Activated B cell treated with CpG ODN at 0.5 μM for 24 hours (primary cell): ENCODE results near the gene DSP. TPM values are rescaled to one million over a fixed set of nuclear protein-coding genes. Genes with fewer than 3 reads are reported as not detected.

Experiments
- ATAC-seq: fragments of 200-7000 bp; cut with Tn5 transposase; one replicate; pipeline ENCODE4 v1.10.0; 2021; ENCODE audit warnings: low read depth, mild to moderate bottlenecking, moderate library complexity
- CTCF ChIA-PET: fragments of 350-600 bp; sonication (Branson Sonifier 250); formaldehyde crosslinking; loops from one replicate; lab custom pipeline; 2021; ENCODE audit warnings: antibody characterized with exemption; lab: Charles Lee
- POLR2A ChIA-PET: fragments of 350-600 bp; sonication (Branson Sonifier 250); formaldehyde crosslinking; loops from one replicate; lab custom pipeline; 2021; ENCODE audit warnings: antibody characterized with exemption; lab: Charles Lee
- DNase-seq: peaks from one replicate; pipeline ENCODE4 v3.0.0; 2022
- H3K27ac Mint-ChIP-seq: one replicate; pipeline ENCODE4 v1.8.0; 2020; ENCODE audit warnings: mixed read lengths
- H3K27me3 Mint-ChIP-seq: one replicate; pipeline ENCODE4 v1.8.0; 2021; ENCODE audit warnings: mixed read lengths
- H3K36me3 Mint-ChIP-seq: one replicate; pipeline ENCODE4 v1.8.0; 2021; ENCODE audit warnings: low read depth, mixed read lengths
- H3K4me1 Mint-ChIP-seq: one replicate; pipeline ENCODE4 v1.8.0; 2021; ENCODE audit warnings: mixed read lengths
- H3K4me3 Mint-ChIP-seq: one replicate; pipeline ENCODE4 v1.8.0; 2020; ENCODE audit warnings: mild to moderate bottlenecking, mixed read lengths
- H3K9me3 Mint-ChIP-seq: one replicate; pipeline ENCODE4 v1.8.0; 2020; ENCODE audit warnings: mixed read lengths
- intact Hi-C: fragments of 100-400 bp; cut with micrococcal nuclease; formaldehyde crosslinking; loops from one replicate; pipeline ENCODE4 v1.15.1; 2024
- total RNA-seq: library from RNA; stranded (reverse); gene quantifications from 2 replicates; pipeline ENCODE4 v1.2.3, GENCODE V29; 2022
- TF ChIP-seq, protein P1 (sequence below): fragments of 200-600 bp; IDR thresholded peaks from one replicate; pipeline ENCODE4 v1.8.0; 2022; ENCODE audit warnings: antibody characterized with exemption, mild to moderate bottlenecking

DSP gene
- total RNA-seq, 1 donor from 2014 or later: 0.02 TPM

DNA sequence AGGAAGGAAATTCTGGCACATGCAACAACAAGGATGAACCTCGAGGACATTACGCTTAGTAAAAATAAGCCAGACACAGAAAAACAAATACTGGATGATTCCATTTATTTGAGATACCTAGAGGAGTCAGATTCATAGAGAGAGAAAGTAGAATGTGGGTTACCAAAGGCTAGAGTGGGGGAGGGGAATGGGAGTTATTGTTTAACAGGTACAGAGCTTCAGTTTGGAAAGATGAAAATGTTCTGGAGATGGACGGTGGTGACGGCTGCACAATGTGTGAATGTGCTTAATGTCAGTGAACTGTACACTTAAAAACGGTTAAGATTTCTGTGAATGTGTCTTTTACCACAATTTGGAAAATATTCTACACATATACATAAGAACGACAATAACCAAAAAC lies 33.9 kb upstream of the DSP start:
- ATAC-seq (no peak), DNase-seq (no peak)
- Mint-ChIP-seq H3K27me3 (peaks cover 8% of the 10 kb centered on the region), H3K9me3 (no peaks in the 10 kb centered on the region), H3K4me1 (peaks cover 8% of the 10 kb centered on the region), H3K4me3 (no peak overlapping the region), H3K36me3 (no peaks in the 10 kb centered on the region), H3K27ac (no peak overlapping the region)
- ChIA-PET CTCF (no interaction called here), POLR2A (no interaction called here)
- intact Hi-C loops: no loop called here
- TF ChIP-seq, protein P1, sequence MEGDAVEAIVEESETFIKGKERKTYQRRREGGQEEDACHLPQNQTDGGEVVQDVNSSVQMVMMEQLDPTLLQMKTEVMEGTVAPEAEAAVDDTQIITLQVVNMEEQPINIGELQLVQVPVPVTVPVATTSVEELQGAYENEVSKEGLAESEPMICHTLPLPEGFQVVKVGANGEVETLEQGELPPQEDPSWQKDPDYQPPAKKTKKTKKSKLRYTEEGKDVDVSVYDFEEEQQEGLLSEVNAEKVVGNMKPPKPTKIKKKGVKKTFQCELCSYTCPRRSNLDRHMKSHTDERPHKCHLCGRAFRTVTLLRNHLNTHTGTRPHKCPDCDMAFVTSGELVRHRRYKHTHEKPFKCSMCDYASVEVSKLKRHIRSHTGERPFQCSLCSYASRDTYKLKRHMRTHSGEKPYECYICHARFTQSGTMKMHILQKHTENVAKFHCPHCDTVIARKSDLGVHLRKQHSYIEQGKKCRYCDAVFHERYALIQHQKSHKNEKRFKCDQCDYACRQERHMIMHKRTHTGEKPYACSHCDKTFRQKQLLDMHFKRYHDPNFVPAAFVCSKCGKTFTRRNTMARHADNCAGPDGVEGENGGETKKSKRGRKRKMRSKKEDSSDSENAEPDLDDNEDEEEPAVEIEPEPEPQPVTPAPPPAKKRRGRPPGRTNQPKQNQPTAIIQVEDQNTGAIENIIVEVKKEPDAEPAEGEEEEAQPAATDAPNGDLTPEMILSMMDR: no peak

DNA sequence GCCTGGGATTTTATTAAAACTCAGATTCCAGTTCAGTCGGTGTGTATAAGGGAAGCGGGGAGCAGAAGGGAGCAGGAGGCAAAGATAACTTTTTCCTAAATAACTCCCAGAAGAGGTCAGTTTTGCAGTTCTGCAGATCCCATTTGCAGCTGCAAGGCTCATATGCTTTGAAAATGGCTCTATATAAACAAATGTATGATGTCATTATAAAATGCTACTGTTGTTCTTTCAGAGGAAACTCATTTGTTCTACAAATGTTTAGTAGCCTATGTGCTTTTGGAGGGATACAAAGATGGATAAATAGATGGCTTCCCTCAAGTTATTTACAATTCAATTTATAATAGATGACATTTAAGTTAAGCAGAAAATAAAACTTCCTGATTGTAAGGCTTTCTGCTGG lies 29.2 kb upstream of the DSP start:
- ATAC-seq (no peak), DNase-seq (no peak)
- H3K27ac Mint-ChIP-seq: no peak overlapping the region
- H3K36me3 Mint-ChIP-seq: no peaks in the 10 kb centered on the region
- H3K9me3 Mint-ChIP-seq: no peaks in the 10 kb centered on the region
- peaks cover 22% of the 10 kb centered on the region for H3K27me3 Mint-ChIP-seq
- H3K4me1 Mint-ChIP-seq: no peaks in the 10 kb centered on the region
- no peak overlapping the region for H3K4me3 Mint-ChIP-seq
- ChIA-PET POLR2A (interaction anchor here (0.5 kb wide), 1 partner anchor 12 kb away, joined by 9 read pairs; no protein-coding TSS in a partner anchor), CTCF (no interaction called here)
- TF ChIP-seq, protein P1: no peak
- intact Hi-C loops: no loop called here

DNA sequence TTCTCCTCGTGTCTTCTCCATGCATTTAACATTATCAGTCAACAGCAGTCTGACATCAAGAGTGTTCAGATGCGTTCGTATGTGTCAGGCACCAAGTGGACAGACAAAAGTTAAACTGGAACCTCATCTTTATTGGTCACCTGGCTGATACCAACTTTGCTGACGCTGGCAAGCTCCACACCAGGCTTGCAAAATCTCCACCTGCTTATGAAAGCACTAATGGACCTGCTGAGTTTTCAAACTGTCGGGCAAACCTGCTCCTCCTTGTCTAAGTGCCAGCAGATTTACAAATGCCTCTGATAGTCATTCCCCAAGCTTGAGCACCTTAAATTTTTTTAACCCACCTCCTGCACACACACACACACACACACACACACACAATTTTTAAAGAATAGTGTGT lies 27.9 kb upstream of the DSP start:
- ChIA-PET CTCF (no interaction called here), POLR2A (no interaction called here)
- TF ChIP-seq, protein P1: no peak
- intact Hi-C loops: no loop called here
- Mint-ChIP-seq H3K4me3 (no peak overlapping the region), H3K4me1 (no peaks in the 10 kb centered on the region), H3K27ac (no peak overlapping the region), H3K36me3 (no peaks in the 10 kb centered on the region), H3K27me3 (peaks cover 25% of the 10 kb centered on the region), H3K9me3 (no peaks in the 10 kb centered on the region)
- DNase-seq (no peak), ATAC-seq (no peak)

DNA sequence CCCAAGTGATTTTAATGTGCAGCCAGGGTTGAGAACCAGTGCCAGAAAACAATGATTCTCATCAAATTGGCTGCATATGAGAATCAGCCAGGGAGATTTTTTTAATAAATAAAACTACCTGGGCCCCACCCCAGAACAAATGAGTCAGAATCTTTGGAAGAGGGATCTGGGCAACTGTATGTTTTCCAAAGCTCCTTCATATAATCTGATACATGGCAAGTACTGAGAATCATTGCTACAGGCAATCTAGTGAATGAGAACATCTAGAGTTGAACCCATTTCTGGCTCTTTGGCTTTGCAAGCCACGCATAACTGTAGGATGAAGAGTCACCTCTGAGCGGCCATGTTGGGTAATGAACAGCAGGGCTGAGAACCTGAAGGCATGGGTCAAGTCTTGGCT lies 26.1 kb upstream of the DSP start:
- Mint-ChIP-seq H3K4me3 (no peak overlapping the region), H3K36me3 (no peaks in the 10 kb centered on the region), H3K4me1 (no peaks in the 10 kb centered on the region), H3K27me3 (peaks cover 25% of the 10 kb centered on the region), H3K27ac (no peak overlapping the region), H3K9me3 (no peaks in the 10 kb centered on the region)
- DNase-seq: no peak
- no peak for ATAC-seq
- ChIA-PET POLR2A (no interaction called here), CTCF (no interaction called here)
- TF ChIP-seq, protein P1: no peak
- intact Hi-C loops: no loop called here

- ChIA-PET CTCF (no interaction called here), POLR2A (no interaction called here)
- TF ChIP-seq, protein P1: no peak
- Mint-ChIP-seq H3K4me3 (no peak overlapping the region), H3K9me3 (no peaks in the 10 kb centered on the region), H3K27me3 (peaks cover 34% of the 10 kb centered on the region), H3K36me3 (no peaks in the 10 kb centered on the region), H3K4me1 (no peaks in the 10 kb centered on the region), H3K27ac (no peak overlapping the region)
- DNase-seq (no peak), ATAC-seq (no peak)
- intact Hi-C loops: no loop called here
Measured at GRCh38 chr6:7518877-7519276, 22.6 kb upstream of the DSP start.
